Endothelial cell of umbilical vein (primary cell): ENCODE data around the gene FHIT. TPM values are rescaled to one million over a fixed set of nuclear protein-coding genes. Genes with fewer than 3 reads are reported as not detected.

Source experiments
- BruUV-seq: library from RNA; stranded (reverse); fragments of 400-500 nt; replicated peaks from 2 replicates; lab custom pipeline; 2021; lab: Mats Ljungman, UMichigan
- CTCF ChIA-PET: fragments of 300-600, 350-600 bp; sonication (Branson Sonifier 250); formaldehyde crosslinking; loops from one replicate; lab custom pipeline; 2021; ENCODE audit warnings: antibody characterized with exemption, inconsistent platforms; lab: Charles Lee
- POLR2A ChIA-PET: fragments of 300-600, 350-600 bp; sonication (Branson Sonifier 250); formaldehyde crosslinking; loops from one replicate; lab custom pipeline; 2021; ENCODE audit warnings: antibody characterized with exemption, inconsistent platforms; lab: Charles Lee
- DNase-seq: peaks from one replicate; pipeline ENCODE4 v3.0.0-alpha.2; 2011; ENCODE audit warnings: low read depth, low spot score
- FAIRE-seq: peaks from 2 replicates; lab custom pipeline; 2011; peaks lifted over from hg19 to GRCh38; lab: Jason Lieb, UNC
- H2AFZ ChIP-seq: 2 replicates; pipeline ENCODE4 v1.6.0; 2012; ENCODE audit warnings: low read depth, low read length, control low read depth, inconsistent platforms
- H3K27ac ChIP-seq: 2 replicates; pipeline ENCODE4 v1.5.1; 2011; ENCODE audit warnings: low read depth, mild to moderate bottlenecking, control low read depth, low read length, moderate library complexity; ENCODE audit not compliant: insufficient read depth
- H3K27me3 ChIP-seq, 2 experiments: 2 replicates each; pipeline versions ENCODE4 v1.6.0 to v1.6.1; 2011; ENCODE audit warnings: low read length in 2 of 2, mixed read lengths in 1 of 2; ENCODE audit not compliant: control insufficient read depth in 2 of 2, insufficient read depth in 2 of 2
- H3K36me3 ChIP-seq, 2 experiments: 2 replicates in 1 of 2; 3 replicates in 1 of 2; pipeline ENCODE4 v1.5.1; 2011; ENCODE audit warnings: low read length in 2 of 2, mild to moderate bottlenecking in 1 of 2, moderate library complexity in 1 of 2; ENCODE audit not compliant: control insufficient read depth in 2 of 2, insufficient read depth in 2 of 2; ENCODE audit errors: extremely low read depth in 1 of 2
- H3K4me1 ChIP-seq: 3 replicates; pipeline ENCODE4 v1.5.1; 2011; ENCODE audit warnings: mild to moderate bottlenecking, low read length; ENCODE audit not compliant: control insufficient read depth, insufficient read depth; ENCODE audit errors: extremely low read depth
- H3K4me2 ChIP-seq: 2 replicates; pipeline ENCODE4 v1.6.1; 2011; ENCODE audit warnings: low read length, control low read depth, mixed read lengths; ENCODE audit not compliant: insufficient read depth
- H3K4me3 ChIP-seq, 3 experiments: fragments of 200-600 bp in 1 of 3; sonication (generic), shearing (Covaris generic) in 1 of 3; replicated peaks in 1 of 3; 2 replicates each; pipeline ENCODE4 v1.5.1; 2011 to 2016; ENCODE audit warnings: control low read depth in 3 of 3, low read length in 3 of 3, mild to moderate bottlenecking in 2 of 3, inconsistent platforms in 1 of 3, low read depth in 1 of 3, moderate library complexity in 1 of 3; ENCODE audit not compliant: insufficient read depth in 1 of 3
- H3K79me2 ChIP-seq: 2 replicates; pipeline ENCODE4 v1.6.0; 2012; ENCODE audit warnings: low read length, inconsistent platforms; ENCODE audit not compliant: control insufficient read depth, insufficient read depth
- H3K9ac ChIP-seq: replicated peaks from 2 replicates; pipeline ENCODE3; 2011; ENCODE audit warnings: low read length, control low read depth; ENCODE audit not compliant: insufficient read depth; ENCODE audit errors: extremely low read depth
- H3K9me1 ChIP-seq: replicated peaks from 3 replicates; pipeline ENCODE4 v1.6.0; 2011; ENCODE audit warnings: mild to moderate bottlenecking, low read length; ENCODE audit not compliant: control insufficient read depth, insufficient read depth; ENCODE audit errors: extremely low read depth
- H3K9me3 ChIP-seq: replicated peaks from 2 replicates; pipeline ENCODE4 v1.5.1; 2012; ENCODE audit warnings: low read length, inconsistent platforms; ENCODE audit not compliant: control insufficient read depth, insufficient read depth
- H4K20me1 ChIP-seq: replicated peaks from 2 replicates; pipeline ENCODE3; 2011; ENCODE audit warnings: mild to moderate bottlenecking, low read length; ENCODE audit not compliant: control insufficient read depth, insufficient read depth; ENCODE audit errors: extremely low read depth
- CTCF ChIP-seq, 2 donors: IDR thresholded peaks; 1 replicate in 1 of 2; 2 replicates in 1 of 2; pipeline ENCODE4 v1.5.1; 2011; ENCODE audit warnings: low read length in 2 of 2, mild to moderate bottlenecking in 2 of 2, moderate library complexity in 2 of 2, control low read depth in 1 of 2, inconsistent platforms in 1 of 2, low read depth in 1 of 2; ENCODE audit not compliant: insufficient read depth in 1 of 2; ENCODE audit errors: extremely low read depth in 1 of 2
- EZH2 ChIP-seq: IDR thresholded peaks from 2 replicates; pipeline ENCODE4 v1.6.1; 2012; ENCODE audit warnings: borderline replicate concordance, low read depth, mild to moderate bottlenecking, moderate library complexity, low read length, inconsistent platforms; ENCODE audit not compliant: severe bottlenecking
- FOS ChIP-seq: IDR thresholded peaks from 2 replicates; pipeline ENCODE4 v1.6.1; 2011; ENCODE audit warnings: mild to moderate bottlenecking, low read length, moderate library complexity, borderline replicate concordance; ENCODE audit not compliant: insufficient read depth
- GATA2 ChIP-seq: IDR thresholded peaks from 2 replicates; pipeline ENCODE4 v1.7.0; 2011; ENCODE audit warnings: low read depth, mild to moderate bottlenecking, moderate library complexity, mixed read lengths, low read length; ENCODE audit not compliant: insufficient read length, insufficient read depth
- JUN ChIP-seq: IDR thresholded peaks from 2 replicates; pipeline ENCODE4 v1.6.1; 2011; ENCODE audit warnings: borderline replicate concordance, low read depth; ENCODE audit not compliant: insufficient read length, insufficient read depth
- POLR2A ChIP-seq: IDR thresholded peaks from 2 replicates; pipeline ENCODE4 v1.6.1; 2012; ENCODE audit warnings: low read depth, mild to moderate bottlenecking, control low read depth, low read length
- POLR2AphosphoS5 ChIP-seq: IDR thresholded peaks from 2 replicates; pipeline ENCODE4 v1.6.1; 2012; ENCODE audit warnings: low read depth, mild to moderate bottlenecking, control low read depth, low read length, moderate library complexity; ENCODE audit not compliant: insufficient read depth
- dilution Hi-C: fragments of 300-500 bp; cut with MboI; formaldehyde crosslinking; loops from one replicate; pipeline ENCODE4 v1.15.0; 2019; ENCODE audit warnings: low sequenced_read_pairs; ENCODE audit not compliant: extremely low pct_ligation_motif_present
- intact Hi-C: fragments of 100-400 bp; cut with micrococcal nuclease; formaldehyde crosslinking; loops from one replicate; pipeline ENCODE4 v1.10.0; 2022
- polyA plus RNA-seq, 4 experiments: library from polyadenylated mRNA; depleted of rRNA in 3 of 4; stranded (reverse) in 3 of 4; unstranded in 1 of 4; fragments of >200 nt; gene quantifications; 2 replicates each; pipeline versions ENCODE4 v1.2.1 to v1.2.3, GENCODE V29; 2011 to 2012; ENCODE audit warnings: missing spikeins in 1 of 4
- total RNA-seq: library from RNA; stranded (reverse); gene quantifications from 2 replicates; pipeline ENCODE4 v1.2.3, GENCODE V29; 2021
- TF ChIP-seq, protein P1 (sequence below): IDR thresholded peaks from 2 replicates; pipeline ENCODE4 v1.6.1; 2011; ENCODE audit not compliant: insufficient read depth, insufficient read length

FHIT gene
- total and polyA plus RNA-seq, 2 donors (not counting 3 experiments of a cell fraction or from before 2014, with no cell fraction given): 0.47 to 2.2 TPM

- DNase-seq (no peak), FAIRE-seq (no peak)
- Histone ChIP-seq H3K4me2 (no peak overlapping the region), H2AFZ (no peak overlapping the region), H3K4me3 (no peak overlapping the region), H3K9me3 (no peaks in the 10 kb centered on the region), H3K79me2 (no peaks in the 10 kb centered on the region), H3K27ac (no peak overlapping the region), H3K9ac (no peak overlapping the region), H3K9me1 (no peaks in the 10 kb centered on the region), H3K27me3 (no peaks in the 10 kb centered on the region), H3K36me3 (no peaks in the 10 kb centered on the region), H3K4me1 (no peaks in the 10 kb centered on the region), H4K20me1 (no peaks in the 10 kb centered on the region)
- BruUV-seq: no TSS peak
- TF ChIP-seq GATA2: no peak
- no peak for TF ChIP-seq EZH2
- TF ChIP-seq POLR2A: no peak
- TF ChIP-seq CTCF (IDR thresholded peaks at IDR 0.05; ENCODE audit: extremely low read depth in 1 of 2, insufficient read depth in 1 of 2, low read depth in 1 of 2, low read length in 2 of 2): no peak
- no peak for TF ChIP-seq POLR2AphosphoS5
- TF ChIP-seq JUN: no peak
- TF ChIP-seq, protein P1, sequence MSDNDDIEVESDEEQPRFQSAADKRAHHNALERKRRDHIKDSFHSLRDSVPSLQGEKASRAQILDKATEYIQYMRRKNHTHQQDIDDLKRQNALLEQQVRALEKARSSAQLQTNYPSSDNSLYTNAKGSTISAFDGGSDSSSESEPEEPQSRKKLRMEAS: no peak
- TF ChIP-seq FOS: no peak
- intact Hi-C loops: no loop called here
- dilution Hi-C loops: no loop called here
- POLR2A ChIA-PET: no interaction called here
- CTCF ChIA-PET: no interaction called here
Observed at GRCh38 chr3:59758672-59759071, 1492.6 kb downstream of the FHIT start.
